Endodermal cell (in vitro differentiated cells): ENCODE results near the gene AFP. TPM values are rescaled to one million over a fixed set of nuclear protein-coding genes. Genes with fewer than 3 reads are reported as not detected.

Experiments
- DNase-seq: peaks from one replicate; pipeline ENCODE4 v3.0.0-alpha.2; 2017
- H3K27ac ChIP-seq: 2 replicates; pipeline ENCODE4 v1.5.1; 2013; ENCODE audit warnings: mild to moderate bottlenecking, low read depth, low read length, moderate library complexity
- H3K27me3 ChIP-seq: 2 replicates; pipeline ENCODE4 v1.6.1; 2013; ENCODE audit warnings: mild to moderate bottlenecking, low read length, moderate library complexity; ENCODE audit not compliant: insufficient read depth, control insufficient read depth, poor library complexity, severe bottlenecking
- H3K36me3 ChIP-seq: 2 replicates; pipeline ENCODE4 v1.7.0; 2013; ENCODE audit warnings: mild to moderate bottlenecking, low read length, moderate library complexity; ENCODE audit not compliant: control insufficient read depth, insufficient read depth
- H3K4me1 ChIP-seq: one replicate; pipeline ENCODE4 v1.7.0; 2013; ENCODE audit warnings: low read length; ENCODE audit not compliant: control insufficient read depth, insufficient read depth
- H3K4me3 ChIP-seq: 2 replicates; pipeline ENCODE4 v1.5.1; 2013; ENCODE audit warnings: mild to moderate bottlenecking, low read length, moderate library complexity
- H3K9ac ChIP-seq: 2 replicates; pipeline ENCODE4 v1.6.1; 2013; ENCODE audit warnings: mild to moderate bottlenecking, low read length, moderate library complexity; ENCODE audit not compliant: poor library complexity, severe bottlenecking; ENCODE audit errors: extremely low read depth
- H3K9me3 ChIP-seq: 2 replicates; pipeline ENCODE4 v1.6.1; 2013; ENCODE audit warnings: mild to moderate bottlenecking, low read length, moderate library complexity; ENCODE audit not compliant: control insufficient read depth
- H3K27ac Mint-ChIP-seq: 2 replicates; pipeline ENCODE4 v1.8.0; 2020; ENCODE audit warnings: mixed read lengths
- H3K27me3 Mint-ChIP-seq: 2 replicates; pipeline ENCODE4 v1.8.0; 2021; ENCODE audit warnings: mild to moderate bottlenecking, mixed read lengths; ENCODE audit not compliant: insufficient read depth
- H3K36me3 Mint-ChIP-seq: 2 replicates; pipeline ENCODE4 v1.8.0; 2020; ENCODE audit warnings: low read depth, mixed read lengths
- H3K4me1 Mint-ChIP-seq: 2 replicates; pipeline ENCODE4 v1.8.0; 2020; ENCODE audit warnings: mixed read lengths
- H3K4me3 Mint-ChIP-seq: 2 replicates; pipeline ENCODE4 v1.8.0; 2020; ENCODE audit warnings: mild to moderate bottlenecking, moderate library complexity, mixed read lengths
- H3K9me3 Mint-ChIP-seq: 2 replicates; pipeline ENCODE4 v1.8.0; 2020; ENCODE audit warnings: mild to moderate bottlenecking, mixed read lengths
- CTCF ChIP-seq: fragments of 200-600 bp; sonication (generic); conservative IDR thresholded peaks from 2 replicates; pipeline ENCODE4 v1.5.0; 2021; ENCODE audit warnings: antibody characterized with exemption, mild to moderate bottlenecking
- WGBS, 2 experiments: methylation state at CpG; one replicate each; pipeline versions ENCODE4 v1.1.5 to v1.1.7; 2013; ENCODE audit warnings: missing lambda C conversion rate in 2 of 2, mixed read lengths in 1 of 2; ENCODE audit not compliant: insufficient coverage in 1 of 2, insufficient read length in 1 of 2; 5-methylcytosine and 5-hydroxymethylcytosine counted together
- total RNA-seq, 2 donors: library from RNA; stranded (reverse); fragmentation: NEBNext Ultra II Directional in 1 of 2; extraction: Animal tissue kit (Norgen Biotek cat#: 25700) in 1 of 2; gene quantifications; 2 replicates in 1 of 2; 3 replicates in 1 of 2; pipeline ENCODE4 v1.2.1, GENCODE V29; 2021

Gene AFP
- total RNA-seq, 2 donors from 2014 or later: 1.6 TPM; not detected in 1

- no peaks in the 10 kb centered on the region for H3K9me3 Mint-ChIP-seq
- Histone ChIP-seq H3K27ac (no peak overlapping the region), H3K36me3 (no peaks in the 10 kb centered on the region), H3K9me3 (no peaks in the 10 kb centered on the region), H3K27me3 (no peaks in the 10 kb centered on the region), H3K9ac (no peak overlapping the region), H3K4me1 (no peaks in the 10 kb centered on the region), H3K4me3 (no peak overlapping the region)
- no peak overlapping the region for H3K27ac Mint-ChIP-seq
- peaks cover 9% of the 10 kb centered on the region for H3K4me1 Mint-ChIP-seq
- H3K4me3 Mint-ChIP-seq: no peak overlapping the region
- no peaks in the 10 kb centered on the region for H3K27me3 Mint-ChIP-seq
- H3K36me3 Mint-ChIP-seq: no peaks in the 10 kb centered on the region
- TF ChIP-seq CTCF: no peak
- WGBS, 2 experiments: 91 to 93% methylated on average over 4 to 5 of the region's 5 CpGs
- no peak for DNase-seq
Measured at GRCh38 chr4:73396993-73397972, 38.7 kb upstream of the AFP start.

DNA sequence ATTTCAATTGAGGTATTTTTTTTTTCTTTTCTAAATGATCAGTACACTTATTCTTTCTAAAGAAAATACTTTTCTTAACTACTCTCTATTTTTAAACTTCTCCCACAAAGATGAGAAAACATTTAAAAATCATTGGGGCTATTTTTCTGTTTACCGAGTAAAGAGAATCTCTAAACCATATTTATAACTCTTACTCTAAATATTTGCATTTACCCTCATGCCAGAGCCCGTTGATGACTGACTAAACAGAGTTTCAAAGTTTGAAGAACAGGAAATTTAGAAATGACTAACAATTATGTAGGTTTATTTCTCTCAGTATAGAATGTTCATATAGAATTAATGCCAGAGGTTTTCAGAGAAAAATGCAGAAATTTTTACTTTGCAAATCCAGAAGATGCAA lies 34.6 kb upstream of the AFP start:
- no peak for DNase-seq
- no peaks in the 10 kb centered on the region for H3K27me3 ChIP-seq
- H3K9ac ChIP-seq: no peak overlapping the region
- H3K9me3 Mint-ChIP-seq: no peaks in the 10 kb centered on the region
- H3K27me3 Mint-ChIP-seq: no peaks in the 10 kb centered on the region
- peaks cover 9% of the 10 kb centered on the region for H3K4me1 Mint-ChIP-seq
- H3K4me1 ChIP-seq: no peaks in the 10 kb centered on the region
- WGBS, 2 experiments: 98% methylated on average over 2 of the region's 2 CpGs; no CpG with 5 or more reads in 1 of the 2 experiments
- H3K9me3 ChIP-seq: no peaks in the 10 kb centered on the region
- no peak for TF ChIP-seq CTCF
- H3K36me3 ChIP-seq: no peaks in the 10 kb centered on the region
- H3K36me3 Mint-ChIP-seq: no peaks in the 10 kb centered on the region
- H3K27ac ChIP-seq: no peak overlapping the region
- no peak overlapping the region for H3K4me3 ChIP-seq
- H3K4me3 Mint-ChIP-seq: no peak overlapping the region
- H3K27ac Mint-ChIP-seq: no peak overlapping the region

DNA sequence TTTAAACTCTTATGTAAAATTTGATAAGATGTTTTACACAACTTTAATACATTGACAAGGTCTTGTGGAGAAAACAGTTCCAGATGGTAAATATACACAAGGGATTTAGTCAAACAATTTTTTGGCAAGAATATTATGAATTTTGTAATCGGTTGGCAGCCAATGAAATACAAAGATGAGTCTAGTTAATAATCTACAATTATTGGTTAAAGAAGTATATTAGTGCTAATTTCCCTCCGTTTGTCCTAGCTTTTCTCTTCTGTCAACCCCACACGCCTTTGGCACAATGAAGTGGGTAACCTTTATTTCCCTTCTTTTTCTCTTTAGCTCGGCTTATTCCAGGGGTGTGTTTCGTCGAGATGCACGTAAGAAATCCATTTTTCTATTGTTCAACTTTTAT lies 32.0 kb upstream of the AFP start, which contains the start of gene ALB:
Gene ALB (plus strand): TSS at position 246 of the 400 bp plus-strand sequence. CDS start 41 bp downstream, at position 287.
- Mint-ChIP-seq H3K4me1 (no peaks in the 10 kb centered on the region), H3K36me3 (no peaks in the 10 kb centered on the region), H3K27me3 (no peaks in the 10 kb centered on the region), H3K9me3 (no peaks in the 10 kb centered on the region), H3K4me3 (no peak within 1 kb of the TSS), H3K27ac (no peak within 1 kb of the TSS)
- H3K36me3 ChIP-seq: no peaks in the 10 kb centered on the region
- no peak within 1 kb of the TSS for H3K4me3 ChIP-seq
- no peaks in the 10 kb centered on the region for H3K27me3 ChIP-seq
- 80 to 96% methylated on average over 1 to 7 of the region's 7 CpGs for WGBS, 2 experiments
- H3K9me3 ChIP-seq: no peaks in the 10 kb centered on the region
- no peak for TF ChIP-seq CTCF
- no peak within 1 kb of the TSS for H3K27ac ChIP-seq
- no peak within 1 kb of the TSS for H3K9ac ChIP-seq
- no peaks in the 10 kb centered on the region for H3K4me1 ChIP-seq
- no peak for DNase-seq
